ENCODE data around the gene TTC8.

DNA sequence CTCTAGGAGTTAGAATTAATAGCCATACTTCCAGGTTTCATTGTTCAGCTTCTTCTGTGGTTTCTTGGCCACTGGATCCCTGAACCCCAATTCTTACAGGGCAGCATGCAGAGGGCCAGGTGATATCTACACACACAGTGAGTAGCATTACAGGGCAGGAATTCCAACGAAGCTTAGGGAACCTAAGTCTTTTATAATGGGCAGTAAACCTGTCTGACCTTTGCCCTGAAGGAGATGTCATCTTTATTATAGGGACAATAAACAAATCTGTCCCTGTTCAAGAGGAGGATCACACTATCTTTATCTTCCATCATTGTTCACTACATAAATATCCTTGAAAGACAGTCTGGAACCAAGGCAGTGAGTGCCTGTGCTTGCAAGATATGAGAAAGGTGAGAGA is 20.0 kb upstream of the TTC8 start:
- TF ChIP-seq POLR2AphosphoS5 (IDR thresholded peaks at IDR 0.05) (no peak), POLR2A (IDR thresholded peaks at IDR 0.05) (no peak), EP300 (IDR thresholded peaks at IDR 0.05) (no peak)
- TF ChIP-seq, protein P1, sequence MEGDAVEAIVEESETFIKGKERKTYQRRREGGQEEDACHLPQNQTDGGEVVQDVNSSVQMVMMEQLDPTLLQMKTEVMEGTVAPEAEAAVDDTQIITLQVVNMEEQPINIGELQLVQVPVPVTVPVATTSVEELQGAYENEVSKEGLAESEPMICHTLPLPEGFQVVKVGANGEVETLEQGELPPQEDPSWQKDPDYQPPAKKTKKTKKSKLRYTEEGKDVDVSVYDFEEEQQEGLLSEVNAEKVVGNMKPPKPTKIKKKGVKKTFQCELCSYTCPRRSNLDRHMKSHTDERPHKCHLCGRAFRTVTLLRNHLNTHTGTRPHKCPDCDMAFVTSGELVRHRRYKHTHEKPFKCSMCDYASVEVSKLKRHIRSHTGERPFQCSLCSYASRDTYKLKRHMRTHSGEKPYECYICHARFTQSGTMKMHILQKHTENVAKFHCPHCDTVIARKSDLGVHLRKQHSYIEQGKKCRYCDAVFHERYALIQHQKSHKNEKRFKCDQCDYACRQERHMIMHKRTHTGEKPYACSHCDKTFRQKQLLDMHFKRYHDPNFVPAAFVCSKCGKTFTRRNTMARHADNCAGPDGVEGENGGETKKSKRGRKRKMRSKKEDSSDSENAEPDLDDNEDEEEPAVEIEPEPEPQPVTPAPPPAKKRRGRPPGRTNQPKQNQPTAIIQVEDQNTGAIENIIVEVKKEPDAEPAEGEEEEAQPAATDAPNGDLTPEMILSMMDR (IDR thresholded peaks at IDR 0.05), result no peak
